ENCODE results near the gene HOXB3. TPM values are rescaled to one million over a fixed set of nuclear protein-coding genes. Genes with fewer than 3 reads are reported as not detected.
A peak's percentile ranks its signal among the peaks of the same experiment; 100 is the strongest.

Gene HOXB3
- total and polyA plus RNA-seq, 2 of the 4 experiments (the other 2 are of a cell fraction) = 6.3 to 59.6 TPM

DNA sequence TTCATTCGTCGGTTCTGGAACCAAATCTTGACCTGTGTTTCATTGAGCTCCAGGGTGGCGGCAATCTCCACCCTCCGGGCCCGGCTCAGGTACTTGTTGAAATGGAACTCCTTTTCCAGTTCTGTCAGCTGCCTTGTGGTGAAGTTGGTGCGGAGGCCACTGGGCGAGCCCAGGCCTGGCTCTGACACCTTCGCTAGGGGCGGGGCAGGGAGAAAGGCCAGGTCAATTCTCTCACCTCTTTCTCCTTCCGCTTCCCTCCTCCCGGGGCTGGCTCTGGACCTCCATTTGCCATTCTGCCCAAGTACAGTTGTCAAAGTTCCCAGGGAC is 60.4 kb downstream of the HOXB3 start:
- Histone ChIP-seq H3K9ac (ENCODE audit: low read depth, low read length) (no peak overlapping the region), H2BK120ac (ENCODE audit: low read depth, low read length) (no peak overlapping the region), H3K23ac (ENCODE audit: low read depth, low read length) (no peak overlapping the region), H2AK5ac (ENCODE audit: low read depth, low read length) (no peak overlapping the region), H3K4ac (ENCODE audit: low read depth, low read length) (no peak overlapping the region), H3K4me3 (ENCODE audit: insufficient read depth, low read depth, low read length) (no peak overlapping the region), H2AK9ac (replicated peaks; ENCODE audit: low read depth, low read length, poor library complexity) (no peak overlapping the region), H3K27ac (ENCODE audit: insufficient read depth, low read length) (no peak overlapping the region), H4K20me1 (ENCODE audit: insufficient read depth, low read length) (no peaks in the 10 kb centered on the region), H4K91ac (ENCODE audit: insufficient read depth, low read depth, low read length) (no peak overlapping the region), H3K79me1 (ENCODE audit: low read depth in 1 of 2, low read length in 2 of 2) (no peaks in the 10 kb centered on the region), H2BK5ac (ENCODE audit: low read depth, low read length, poor library complexity, severe bottlenecking) (no peak overlapping the region), H3K4me2 (ENCODE audit: low read depth, low read length) (no peak overlapping the region), H2BK20ac (ENCODE audit: low read depth, low read length) (no peak overlapping the region), H4K8ac (ENCODE audit: low read depth in 2 of 2, low read length in 2 of 2) (no peak overlapping the region), H2AFZ (replicated peaks; ENCODE audit: low read length, poor library complexity) (peak overlapping the region; percentile 21), H2BK15ac (ENCODE audit: low read depth, low read length) (no peak overlapping the region), H3K36me3 (ENCODE audit: control insufficient read depth, insufficient read depth, low read length) (no peaks in the 10 kb centered on the region), H3K18ac (ENCODE audit: low read depth, low read length) (no peak overlapping the region), H3K56ac (ENCODE audit: extremely low read depth, insufficient read depth, low read length) (no peak overlapping the region), H3K27me3 (ENCODE audit: control insufficient read depth, insufficient read depth, low read length) (peaks cover 17% of the 10 kb centered on the region), H3K14ac (replicated peaks; ENCODE audit: low read depth, low read length) (no peak overlapping the region), H3K9me1 (ENCODE audit: insufficient read depth, low read length) (no peaks in the 10 kb centered on the region), H4K5ac (ENCODE audit: low read depth, low read length) (no peak overlapping the region), H3K9me3 (ENCODE audit: control insufficient read depth, insufficient read depth, low read length) (no peaks in the 10 kb centered on the region), H3K4me1 (ENCODE audit: control insufficient read depth, insufficient read depth, low read length) (no peaks in the 10 kb centered on the region)
- no peak for DNase-seq
- in situ Hi-C loops (cut with MboI; ENCODE audit: low sequenced_read_pairs) = no loop called here
- intact Hi-C loops (cut with micrococcal nuclease) = no loop called here
- ChIA-PET CTCF (no interaction called here), POLR2A (ENCODE audit: unreplicated experiment) (no interaction called here)
- dilution Hi-C loops (cut with HindIII; ENCODE audit: low sequenced_read_pairs, unreplicated experiment) = no loop called here
- whole genome bisulfite sequencing, 2 experiments (ENCODE audit: extremely low coverage in 2 of 2, insufficient read length in 1 of 2) = 98% methylated on average over 6 of the region's 11 CpGs; no CpG with 5 or more reads in 1 of the 2 experiments
- no TSS peak for BruUV-seq (replicated peaks)
- TF ChIP-seq BHLHE40 (IDR thresholded peaks at IDR 0.05; ENCODE audit: low read depth, low read length) = no peak
- no peak for TF ChIP-seq CEBPB (IDR thresholded peaks at IDR 0.05; ENCODE audit: low read depth, low read length)
- TF ChIP-seq MAZ (IDR thresholded peaks at IDR 0.05; ENCODE audit: borderline replicate concordance, low read depth, low read length) = no peak
- no peak for TF ChIP-seq RFX5 (IDR thresholded peaks at IDR 0.05; ENCODE audit: low read depth, low read length)
- TF ChIP-seq RAD21 (IDR thresholded peaks at IDR 0.05; ENCODE audit: low read length) = no peak
- no peak for TF ChIP-seq POLR2A (IDR thresholded peaks at IDR 0.05; ENCODE audit: low read depth, low read length)
- TF ChIP-seq, protein P1, sequence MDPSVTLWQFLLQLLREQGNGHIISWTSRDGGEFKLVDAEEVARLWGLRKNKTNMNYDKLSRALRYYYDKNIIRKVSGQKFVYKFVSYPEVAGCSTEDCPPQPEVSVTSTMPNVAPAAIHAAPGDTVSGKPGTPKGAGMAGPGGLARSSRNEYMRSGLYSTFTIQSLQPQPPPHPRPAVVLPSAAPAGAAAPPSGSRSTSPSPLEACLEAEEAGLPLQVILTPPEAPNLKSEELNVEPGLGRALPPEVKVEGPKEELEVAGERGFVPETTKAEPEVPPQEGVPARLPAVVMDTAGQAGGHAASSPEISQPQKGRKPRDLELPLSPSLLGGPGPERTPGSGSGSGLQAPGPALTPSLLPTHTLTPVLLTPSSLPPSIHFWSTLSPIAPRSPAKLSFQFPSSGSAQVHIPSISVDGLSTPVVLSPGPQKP (IDR thresholded peaks at IDR 0.05; ENCODE audit: borderline replicate concordance, low read depth, low read length) = no peak
- no peak for TF ChIP-seq MAFK (IDR thresholded peaks at IDR 0.05; ENCODE audit: low read depth, low read length)
- no peak for TF ChIP-seq MXI1 (IDR thresholded peaks at IDR 0.05; ENCODE audit: borderline replicate concordance, low read depth, low read length)
- TF ChIP-seq, protein P2, sequence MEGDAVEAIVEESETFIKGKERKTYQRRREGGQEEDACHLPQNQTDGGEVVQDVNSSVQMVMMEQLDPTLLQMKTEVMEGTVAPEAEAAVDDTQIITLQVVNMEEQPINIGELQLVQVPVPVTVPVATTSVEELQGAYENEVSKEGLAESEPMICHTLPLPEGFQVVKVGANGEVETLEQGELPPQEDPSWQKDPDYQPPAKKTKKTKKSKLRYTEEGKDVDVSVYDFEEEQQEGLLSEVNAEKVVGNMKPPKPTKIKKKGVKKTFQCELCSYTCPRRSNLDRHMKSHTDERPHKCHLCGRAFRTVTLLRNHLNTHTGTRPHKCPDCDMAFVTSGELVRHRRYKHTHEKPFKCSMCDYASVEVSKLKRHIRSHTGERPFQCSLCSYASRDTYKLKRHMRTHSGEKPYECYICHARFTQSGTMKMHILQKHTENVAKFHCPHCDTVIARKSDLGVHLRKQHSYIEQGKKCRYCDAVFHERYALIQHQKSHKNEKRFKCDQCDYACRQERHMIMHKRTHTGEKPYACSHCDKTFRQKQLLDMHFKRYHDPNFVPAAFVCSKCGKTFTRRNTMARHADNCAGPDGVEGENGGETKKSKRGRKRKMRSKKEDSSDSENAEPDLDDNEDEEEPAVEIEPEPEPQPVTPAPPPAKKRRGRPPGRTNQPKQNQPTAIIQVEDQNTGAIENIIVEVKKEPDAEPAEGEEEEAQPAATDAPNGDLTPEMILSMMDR (conservative IDR thresholded peaks at IDR 0.05; ENCODE audit: low read depth, low read length) = no peak
- TF ChIP-seq RCOR1 (IDR thresholded peaks at IDR 0.05; ENCODE audit: insufficient replicate concordance, low read length) = no peak
- no peak for TF ChIP-seq CHD1 (IDR thresholded peaks at IDR 0.05; ENCODE audit: low read depth, low read length)
- TF ChIP-seq NFE2L2 (IDR thresholded peaks at IDR 0.05; ENCODE audit: low read depth, low read length) = no peak
- no peak for TF ChIP-seq SMC3 (IDR thresholded peaks at IDR 0.05; ENCODE audit: low read depth, low read length)
- TF ChIP-seq, protein P3, sequence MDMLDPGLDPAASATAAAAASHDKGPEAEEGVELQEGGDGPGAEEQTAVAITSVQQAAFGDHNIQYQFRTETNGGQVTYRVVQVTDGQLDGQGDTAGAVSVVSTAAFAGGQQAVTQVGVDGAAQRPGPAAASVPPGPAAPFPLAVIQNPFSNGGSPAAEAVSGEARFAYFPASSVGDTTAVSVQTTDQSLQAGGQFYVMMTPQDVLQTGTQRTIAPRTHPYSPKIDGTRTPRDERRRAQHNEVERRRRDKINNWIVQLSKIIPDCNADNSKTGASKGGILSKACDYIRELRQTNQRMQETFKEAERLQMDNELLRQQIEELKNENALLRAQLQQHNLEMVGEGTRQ (IDR thresholded peaks at IDR 0.05; ENCODE audit: low read depth, low read length) = no peak
- TF ChIP-seq FOS (IDR thresholded peaks at IDR 0.05; ENCODE audit: low read depth, low read length) = no peak
- ATAC-seq (ENCODE audit: low read depth) = no peak
